Activated CD8-positive, alpha-beta memory T cell treated with anti-CD3 and anti-CD28 coated beads for 48 hours (primary cell): ENCODE data around the gene ARHGDIB.

Source experiments
- DNase-seq, 3 experiments: peaks; one replicate each; pipeline ENCODE4 v3.0.0-alpha.2; 2020; ENCODE audit warnings: low read depth in 2 of 3, low spot score in 2 of 3

The ARHGDIB gene

GRCh38 chr12:14931791-14932560 is 29.4 kb downstream of the ARHGDIB start:
- no peak for DNase-seq

- DNase-seq: no peak
Measured at GRCh38 chr12:14931359-14931758, 30.0 kb downstream of the ARHGDIB start.

- DNase-seq: no peak
Measured at GRCh38 chr12:14930299-14930698, 31.1 kb downstream of the ARHGDIB start.

GRCh38 chr12:14928931-14929330 is 32.5 kb downstream of the ARHGDIB start:
- DNase-seq: no peak

GRCh38 chr12:14927267-14927666 is 34.1 kb downstream of the ARHGDIB start:
- no peak for DNase-seq

- no peak for DNase-seq
Measured at GRCh38 chr12:14924541-14924940, 36.9 kb downstream of the ARHGDIB start.

GRCh38 chr12:14923944-14924343 is 37.5 kb downstream of the ARHGDIB start:
- DNase-seq: no peak

GRCh38 chr12:14921218-14921617 is 40.2 kb downstream of the ARHGDIB start:
- no peak for DNase-seq

- DNase-seq: no peak
Measured at GRCh38 chr12:14920475-14921126, 40.8 kb downstream of the ARHGDIB start.

- DNase-seq: no peak
Measured at GRCh38 chr12:14919455-14919854, 41.9 kb downstream of the ARHGDIB start.

GRCh38 chr12:14915736-14916135 is 45.7 kb downstream of the ARHGDIB start:
- no peak for DNase-seq

- DNase-seq: no peak
Measured at GRCh38 chr12:14913381-14913781, 48.0 kb downstream of the ARHGDIB start.

GRCh38 chr12:14911131-14911530 is 50.3 kb downstream of the ARHGDIB start:
- DNase-seq: no peak

GRCh38 chr12:14910090-14910915 is 51.1 kb downstream of the ARHGDIB start:
- no peak for DNase-seq

- no peak for DNase-seq
Measured at GRCh38 chr12:14907953-14908352, 53.4 kb downstream of the ARHGDIB start.

- no peak for DNase-seq
Measured at GRCh38 chr12:14906114-14906513, 55.3 kb downstream of the ARHGDIB start.

GRCh38 chr12:14905269-14906004 is 56.0 kb downstream of the ARHGDIB start:
- DNase-seq: no peak

- no peak for DNase-seq
Measured at GRCh38 chr12:14904854-14905253, 56.5 kb downstream of the ARHGDIB start.

- no peak for DNase-seq
Measured at GRCh38 chr12:14903386-14904098, 57.9 kb downstream of the ARHGDIB start.

- DNase-seq: no peak
Measured at GRCh38 chr12:14902465-14902864, 58.9 kb downstream of the ARHGDIB start.

GRCh38 chr12:14901228-14901562 is 60.2 kb downstream of the ARHGDIB start:
- DNase-seq: no peak
